Upper lobe of right lung (tissue), 1 donor: ENCODE data around the gene NUP35. TPM values are rescaled to one million over a fixed set of nuclear protein-coding genes. Genes with fewer than 3 reads are reported as not detected.

Source experiments
- ATAC-seq: fragments of 200-7000 bp; cut with Tn5 transposase; one replicate; pipeline ENCODE4 v1.9.1; 2020; ENCODE audit warnings: mild to moderate bottlenecking, moderate library complexity
- DNase-seq: peaks from one replicate; pipeline ENCODE4 v3.0.0-alpha.2; 2020
- H3K27ac ChIP-seq: fragments of 200-600 bp; one replicate; pipeline ENCODE4 v1.8.0; 2022
- H3K27me3 ChIP-seq: fragments of 200-600 bp; one replicate; pipeline ENCODE4 v1.8.0; 2022; ENCODE audit warnings: mild to moderate bottlenecking
- H3K36me3 ChIP-seq: fragments of 200-600 bp; one replicate; pipeline ENCODE4 v1.8.0; 2022
- H3K4me1 ChIP-seq: fragments of 200-600 bp; one replicate; pipeline ENCODE4 v1.8.0; 2022
- H3K4me3 ChIP-seq: fragments of 200-600 bp; one replicate; pipeline ENCODE4 v1.8.0; 2022; ENCODE audit warnings: mild to moderate bottlenecking
- H3K9me3 ChIP-seq: fragments of 200-600 bp; one replicate; pipeline ENCODE4 v1.8.0; 2022
- intact Hi-C: fragments of 100-400 bp; cut with DNase I; formaldehyde crosslinking; loops from one replicate; pipeline ENCODE4 v1.11.0; 2022
- total RNA-seq: library from RNA; stranded (reverse); fragmentation: NEBNext Ultra II Directional; extraction: Animal tissue kit (Norgen Biotek cat#: 25700); gene quantifications from one replicate; pipeline ENCODE4 v1.2.1, GENCODE V29; 2021
- TF ChIP-seq, protein P1 (sequence below): fragments of 200-600 bp; IDR thresholded peaks from one replicate; pipeline ENCODE4 v1.8.0; 2022; ENCODE audit warnings: antibody characterized with exemption
- donor health status: DM: no; HTN: yes; CAD: no; lungs with severe emphysema.

NUP35 gene
- total RNA-seq, 1 donor from 2014 or later, result 18.2 TPM

DNA sequence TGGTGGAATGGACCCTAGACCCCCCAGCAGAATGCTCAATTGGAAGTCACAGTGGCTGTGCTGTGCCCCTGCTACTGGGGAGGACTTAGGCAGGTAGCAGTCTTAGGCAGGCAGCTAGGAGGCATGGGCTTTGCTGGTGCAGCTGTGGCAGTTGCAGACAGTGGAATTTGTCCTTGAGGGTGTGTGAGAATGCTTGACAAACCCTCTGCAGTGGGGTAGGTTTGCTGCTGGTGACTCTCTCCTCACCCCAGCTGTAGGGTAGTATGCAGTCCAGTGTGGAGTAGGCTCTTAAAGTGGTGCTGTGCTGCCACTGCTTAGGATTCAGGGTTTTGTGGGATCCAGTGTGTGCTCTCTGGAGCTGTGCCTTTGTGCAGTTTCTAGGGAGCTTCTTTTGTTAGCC lies 61.3 kb downstream of the NUP35 start:
- Histone ChIP-seq H3K36me3 (peaks cover 25% of the 10 kb centered on the region), H3K4me1 (no peaks in the 10 kb centered on the region), H3K4me3 (no peak overlapping the region), H3K27ac (no peak overlapping the region), H3K27me3 (no peaks in the 10 kb centered on the region), H3K9me3 (peaks cover 13% of the 10 kb centered on the region)
- ATAC-seq, result peak; percentile 72
- no peak for DNase-seq
- TF ChIP-seq, protein P1, sequence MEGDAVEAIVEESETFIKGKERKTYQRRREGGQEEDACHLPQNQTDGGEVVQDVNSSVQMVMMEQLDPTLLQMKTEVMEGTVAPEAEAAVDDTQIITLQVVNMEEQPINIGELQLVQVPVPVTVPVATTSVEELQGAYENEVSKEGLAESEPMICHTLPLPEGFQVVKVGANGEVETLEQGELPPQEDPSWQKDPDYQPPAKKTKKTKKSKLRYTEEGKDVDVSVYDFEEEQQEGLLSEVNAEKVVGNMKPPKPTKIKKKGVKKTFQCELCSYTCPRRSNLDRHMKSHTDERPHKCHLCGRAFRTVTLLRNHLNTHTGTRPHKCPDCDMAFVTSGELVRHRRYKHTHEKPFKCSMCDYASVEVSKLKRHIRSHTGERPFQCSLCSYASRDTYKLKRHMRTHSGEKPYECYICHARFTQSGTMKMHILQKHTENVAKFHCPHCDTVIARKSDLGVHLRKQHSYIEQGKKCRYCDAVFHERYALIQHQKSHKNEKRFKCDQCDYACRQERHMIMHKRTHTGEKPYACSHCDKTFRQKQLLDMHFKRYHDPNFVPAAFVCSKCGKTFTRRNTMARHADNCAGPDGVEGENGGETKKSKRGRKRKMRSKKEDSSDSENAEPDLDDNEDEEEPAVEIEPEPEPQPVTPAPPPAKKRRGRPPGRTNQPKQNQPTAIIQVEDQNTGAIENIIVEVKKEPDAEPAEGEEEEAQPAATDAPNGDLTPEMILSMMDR, result no peak
- intact Hi-C loops, result no loop called here

DNA sequence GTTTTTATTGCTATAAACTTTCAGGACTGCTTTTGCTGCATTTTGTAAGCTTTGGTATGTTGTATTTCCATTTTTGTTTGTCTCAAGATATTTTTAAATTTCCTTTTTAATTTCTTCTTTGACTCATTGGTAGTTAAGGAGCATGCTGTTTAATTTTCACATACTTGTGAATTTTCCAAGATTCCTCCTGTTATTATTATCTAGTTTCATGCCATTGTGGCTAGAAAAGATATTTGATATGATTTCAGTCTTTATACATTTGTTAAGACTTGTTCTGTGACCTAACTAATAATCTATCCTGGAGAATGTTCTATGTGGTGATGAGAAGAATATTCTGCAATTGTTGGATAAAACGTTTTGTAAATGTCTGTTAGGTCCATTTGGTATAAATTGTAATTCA lies 62.1 kb downstream of the NUP35 start:
- intact Hi-C loops, result no loop called here
- no peak for ATAC-seq
- H3K4me3 ChIP-seq, result no peak overlapping the region
- TF ChIP-seq, protein P1, result no peak
- H3K4me1 ChIP-seq, result no peaks in the 10 kb centered on the region
- no peak overlapping the region for H3K27ac ChIP-seq
- peaks cover 13% of the 10 kb centered on the region for H3K9me3 ChIP-seq
- DNase-seq, result no peak
- H3K36me3 ChIP-seq, result peaks cover 25% of the 10 kb centered on the region
- no peaks in the 10 kb centered on the region for H3K27me3 ChIP-seq

DNA sequence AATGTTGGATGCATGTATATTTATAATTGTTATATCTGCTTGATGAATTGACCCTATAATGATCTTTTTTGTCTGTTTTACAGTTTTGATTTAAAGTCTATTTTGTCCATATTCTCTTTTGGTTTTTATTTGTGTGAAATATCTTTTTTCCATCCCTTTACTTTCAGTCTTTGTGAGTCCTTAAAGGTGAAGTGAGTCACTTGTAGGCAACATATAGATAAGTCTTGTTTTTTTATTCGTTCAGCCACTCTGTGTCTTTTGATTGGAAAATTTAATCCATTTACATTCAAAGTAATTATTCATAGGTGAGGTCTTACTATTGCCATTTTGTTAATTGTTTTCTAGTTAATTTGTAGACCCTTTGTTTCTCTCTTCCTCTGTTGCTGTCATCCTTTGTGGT lies 62.5 kb downstream of the NUP35 start:
- intact Hi-C loops, result no loop called here
- no peak for ATAC-seq
- Histone ChIP-seq H3K36me3 (peaks cover 25% of the 10 kb centered on the region), H3K9me3 (peaks cover 13% of the 10 kb centered on the region), H3K27me3 (no peaks in the 10 kb centered on the region), H3K27ac (no peak overlapping the region), H3K4me1 (no peaks in the 10 kb centered on the region), H3K4me3 (no peak overlapping the region)
- no peak for DNase-seq
- TF ChIP-seq, protein P1, result no peak

- no peak for DNase-seq
- intact Hi-C loops, result no loop called here
- Histone ChIP-seq H3K27ac (no peak overlapping the region), H3K27me3 (no peaks in the 10 kb centered on the region), H3K4me3 (no peak overlapping the region), H3K36me3 (peaks cover 13% of the 10 kb centered on the region), H3K9me3 (no peaks in the 10 kb centered on the region), H3K4me1 (no peaks in the 10 kb centered on the region)
- TF ChIP-seq, protein P1, result no peak
- no peak for ATAC-seq
Observed at GRCh38 chr2:183192343-183192742, 68.1 kb downstream of the NUP35 start.

GRCh38 chr2:183193904-183194303 lies 69.7 kb downstream of the NUP35 start:
- Histone ChIP-seq H3K27ac (no peak overlapping the region), H3K4me3 (no peak overlapping the region), H3K9me3 (no peaks in the 10 kb centered on the region), H3K36me3 (no peaks in the 10 kb centered on the region), H3K4me1 (no peaks in the 10 kb centered on the region), H3K27me3 (no peaks in the 10 kb centered on the region)
- intact Hi-C loops, result no loop called here
- TF ChIP-seq, protein P1, result no peak
- DNase-seq, result no peak
- no peak for ATAC-seq

DNA sequence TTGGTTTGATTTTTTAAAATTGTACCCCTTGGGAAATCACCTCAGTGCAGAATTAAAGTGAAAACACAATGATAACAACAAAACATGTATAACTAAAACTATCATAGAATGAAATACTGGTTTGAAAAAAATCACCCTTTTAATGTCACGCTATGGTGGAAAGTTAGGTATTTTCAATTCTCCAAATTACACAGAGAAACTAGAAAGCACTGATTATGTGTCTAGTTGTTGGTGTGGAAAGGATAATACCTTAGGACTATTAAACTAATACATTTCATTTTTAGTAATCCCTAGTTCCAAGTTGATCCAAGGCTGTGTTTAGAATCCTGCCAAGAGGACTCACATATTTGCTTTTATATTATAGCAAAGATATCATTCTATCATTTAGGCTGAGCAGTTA lies 71.2 kb downstream of the NUP35 start:
- TF ChIP-seq, protein P1, result no peak
- Histone ChIP-seq H3K9me3 (no peaks in the 10 kb centered on the region), H3K36me3 (no peaks in the 10 kb centered on the region), H3K27ac (no peak overlapping the region), H3K4me1 (no peaks in the 10 kb centered on the region), H3K4me3 (no peak overlapping the region), H3K27me3 (no peaks in the 10 kb centered on the region)
- no peak for ATAC-seq
- DNase-seq, result no peak
- intact Hi-C loops, result no loop called here
